Left renal pelvis (tissue), 4 donors: Measurements from ENCODE around the gene GPHN. TPM values are rescaled to one million over a fixed set of nuclear protein-coding genes. Genes with fewer than 3 reads are reported as not detected.
A peak's percentile ranks its signal among the peaks of the same experiment; 100 is the strongest.
"Not testable (repeated sequence)": the region's sequence is repeated elsewhere in the genome, so short reads cannot be mapped to it uniquely, and the experiment has no call there.

Experiments
- DNase-seq, 4 donors: peaks; one replicate each; pipeline ENCODE4 v3.0.0-alpha.2; 2013; ENCODE audit warnings: low read depth in 4 of 4, low spot score in 3 of 4
- polyA plus RNA-seq, 4 donors: library from polyadenylated mRNA; unstranded; fragments of 120-200 nt; gene quantifications; one replicate each; pipeline ENCODE4 v1.2.1, GENCODE V29; 2013; ENCODE audit not compliant: insufficient read length in 4 of 4

GPHN gene
- polyA plus RNA-seq, 4 donors: 21.1 to 82.0 (median 66.4) TPM

GRCh38 chr14:66498311-66498710, 9.6 kb upstream of the GPHN start:
- DNase-seq: no peak

GRCh38 chr14:66501592-66501991, 6.4 kb upstream of the GPHN start:
- no peak for DNase-seq

- not testable (repeated sequence) for DNase-seq
These were observed 5.1 kb upstream of the GPHN start for GRCh38 chr14:66502836-66503235.

GRCh38 chr14:66503532-66503931, 4.4 kb upstream of the GPHN start:
- no peak for DNase-seq

DNA sequence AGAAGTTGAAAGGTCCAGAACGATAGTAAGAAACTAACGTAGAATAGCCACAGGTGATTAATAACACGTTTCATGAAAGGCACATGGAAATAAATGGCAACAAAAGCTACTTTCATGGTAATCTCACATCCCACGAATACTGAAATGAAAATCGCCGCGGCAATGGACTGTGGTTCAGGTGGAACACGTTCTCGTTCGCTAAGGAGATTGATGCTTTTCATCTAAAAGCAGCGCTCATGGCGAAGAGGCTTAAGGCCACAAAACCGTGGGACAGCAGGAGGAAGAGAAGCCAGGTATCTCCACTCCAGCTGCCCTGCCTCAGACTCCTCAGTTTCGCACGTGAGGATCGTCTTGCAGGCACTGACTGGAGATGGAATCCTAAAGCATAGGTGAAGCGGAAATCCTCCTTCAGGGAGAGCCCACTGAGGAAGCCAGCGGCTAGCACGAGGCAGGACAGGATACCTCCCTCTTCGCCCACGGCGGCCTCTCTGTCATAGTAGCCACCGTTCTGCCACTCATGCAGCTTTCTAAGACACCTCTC, 696 bp upstream of the GPHN start:
- DNase-seq: peak in 1 of 4 donors; percentile 51

DNA sequence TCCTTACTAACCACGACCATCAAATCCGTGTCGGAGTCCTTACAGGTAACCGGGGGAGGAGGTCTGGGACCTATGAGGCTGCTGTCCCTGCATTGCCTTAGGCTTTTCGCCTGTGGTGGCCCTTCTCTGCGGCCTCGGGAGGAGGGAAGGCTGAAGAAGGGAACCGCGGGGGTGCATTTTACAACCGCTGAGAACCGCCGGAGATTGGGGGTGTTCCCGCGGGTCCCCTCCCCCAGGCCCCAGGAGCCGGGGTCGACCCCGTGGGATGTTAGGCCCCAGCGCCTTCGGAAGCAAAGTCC, 549 bp downstream of the GPHN start:
- DNase-seq: no peak

DNA sequence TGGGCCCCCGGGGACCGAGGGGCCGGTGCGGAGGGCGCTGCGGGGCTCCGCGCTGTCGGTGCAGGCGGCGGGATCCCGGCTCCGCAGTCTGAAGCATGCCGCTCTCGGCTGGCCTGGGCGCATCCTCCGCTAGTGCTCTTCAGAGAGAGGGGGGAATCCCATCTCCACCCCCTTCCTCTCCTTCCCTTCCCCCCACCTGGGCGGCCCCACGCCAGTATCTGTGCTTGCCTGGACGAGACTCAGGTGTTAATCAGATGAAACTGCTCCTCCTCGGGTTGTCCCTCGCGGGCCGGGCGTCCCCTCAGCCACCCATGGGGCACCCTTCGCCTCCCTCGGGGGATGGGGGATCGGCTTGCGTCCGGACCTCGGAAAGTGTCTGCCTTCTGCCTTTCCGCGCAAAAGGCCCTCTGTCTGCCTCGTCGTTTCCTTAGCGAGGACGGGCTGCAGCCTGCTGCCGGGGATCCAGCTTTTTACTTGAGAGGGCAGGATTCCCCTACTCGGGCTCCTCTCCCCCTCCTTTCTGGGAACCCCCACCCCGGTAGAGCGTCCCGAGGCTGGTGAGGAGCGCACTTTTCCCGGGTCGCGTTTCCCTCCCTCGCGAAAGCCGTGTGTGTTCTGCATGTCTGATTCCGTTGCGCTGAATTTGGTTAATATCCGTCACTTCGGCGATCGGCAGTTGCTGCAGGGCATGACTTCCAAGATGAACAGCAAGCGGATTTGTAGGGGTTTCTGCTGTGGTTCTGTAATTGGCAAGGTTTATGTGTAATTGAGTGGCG, 1.1 kb downstream of the GPHN start:
- DNase-seq: peak in 1 of 4 donors; percentile 12

GRCh38 chr14:66509874-66510273, 1.9 kb downstream of the GPHN start:
- no peak for DNase-seq

GRCh38 chr14:66511849-66512248, 3.9 kb downstream of the GPHN start:
- DNase-seq: no peak

GRCh38 chr14:66514213-66514612, 6.3 kb downstream of the GPHN start:
- DNase-seq: no peak

- DNase-seq: no peak
These were observed 22.6 kb downstream of the GPHN start for GRCh38 chr14:66530526-66530925.

DNA sequence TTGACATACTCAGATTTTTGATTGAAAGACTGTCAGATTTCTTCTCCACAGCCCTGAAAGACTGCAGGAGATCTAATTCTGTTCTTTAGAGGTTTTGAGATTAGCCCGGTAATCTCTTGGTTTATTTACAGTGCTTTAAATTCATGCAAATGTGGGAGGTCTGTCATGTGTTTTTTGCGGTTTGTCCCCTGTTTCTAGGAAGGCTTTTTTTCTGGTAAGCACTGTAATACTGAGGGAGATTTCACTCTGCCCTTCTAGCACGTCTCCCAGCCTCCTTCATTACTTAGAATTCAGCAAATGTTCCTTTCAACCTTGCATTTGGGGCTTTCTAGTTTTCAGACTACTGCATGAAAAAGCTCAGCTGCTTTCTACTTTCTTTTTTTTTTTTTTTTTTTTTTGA, 31.1 kb downstream of the GPHN start:
- DNase-seq: no peak

DNA sequence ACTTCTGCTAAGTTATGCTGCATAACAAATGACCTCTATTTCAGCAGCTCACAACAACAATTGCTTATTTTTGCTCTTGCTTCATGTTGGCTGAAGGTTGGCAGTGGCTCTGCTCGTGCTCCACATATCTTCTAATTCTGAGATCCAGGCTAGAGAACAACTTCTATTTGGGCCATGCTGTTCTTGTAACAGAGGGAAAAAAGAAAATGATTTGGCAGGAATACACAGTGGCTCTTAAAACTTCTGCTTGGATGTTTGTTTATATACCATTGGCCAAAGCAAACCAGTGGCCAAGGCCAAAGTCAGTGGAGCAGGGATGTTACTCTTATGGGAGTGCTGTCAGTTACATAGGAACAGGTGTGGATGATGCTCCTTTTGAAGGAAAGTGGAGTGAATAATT, 32.1 kb downstream of the GPHN start:
- no peak for DNase-seq

GRCh38 chr14:66541627-66542026, 33.7 kb downstream of the GPHN start:
- no peak for DNase-seq

DNA sequence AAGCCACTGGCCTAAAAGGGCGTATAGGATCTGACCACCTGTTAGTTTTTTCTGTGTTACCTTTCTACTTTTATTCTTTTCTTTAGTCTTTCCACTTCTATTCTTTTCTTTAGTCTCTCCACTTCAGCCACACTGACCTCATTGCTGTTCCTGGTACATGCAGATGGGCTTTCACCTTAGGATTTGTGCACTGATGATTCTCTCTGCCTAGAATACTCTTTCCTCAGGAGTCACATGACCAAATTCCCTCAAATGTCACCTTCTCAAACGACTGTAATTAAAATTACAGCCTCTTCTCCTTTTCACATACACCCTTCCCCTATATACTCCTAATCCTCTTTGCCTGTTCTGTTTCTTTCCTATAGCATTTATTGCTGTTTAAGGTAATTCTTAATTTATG, 36.0 kb downstream of the GPHN start:
- DNase-seq: no peak

- not testable (repeated sequence) for DNase-seq
These were observed 37.2 kb downstream of the GPHN start for GRCh38 chr14:66545191-66545590.

- DNase-seq: not testable (repeated sequence)
These were observed 37.8 kb downstream of the GPHN start for GRCh38 chr14:66545751-66546150.

- no peak for DNase-seq
These were observed 55.8 kb downstream of the GPHN start for GRCh38 chr14:66563731-66564130.

GRCh38 chr14:66568220-66568619, 60.3 kb downstream of the GPHN start:
- no peak for DNase-seq

- DNase-seq: no peak
These were observed 64.9 kb downstream of the GPHN start for GRCh38 chr14:66572826-66573225.

GRCh38 chr14:66575014-66575413, 67.1 kb downstream of the GPHN start:
- DNase-seq: peak in 1 of 4 donors; percentile 1

GRCh38 chr14:66575939-66576338, 68.0 kb downstream of the GPHN start:
- DNase-seq: no peak

- not testable (repeated sequence) for DNase-seq
These were observed 79.8 kb downstream of the GPHN start for GRCh38 chr14:66587753-66588152.
